Fibroblast of lung (primary cell): ENCODE results near the gene CFAP77. TPM values are rescaled to one million over a fixed set of nuclear protein-coding genes. Genes with fewer than 3 reads are reported as not detected.
A peak's percentile ranks its signal among the peaks of the same experiment; 100 is the strongest.

Experiments
- DNase-seq, 2 donors: peaks; one replicate each; pipeline versions ENCODE4 v3.0.0 to v3.0.0-alpha.2; 2010; ENCODE audit warnings: low read depth in 2 of 2
- H2AFZ ChIP-seq: 2 replicates; pipeline ENCODE4 v1.5.1; 2012; ENCODE audit warnings: low read length, control low read depth, inconsistent platforms
- H3K27ac ChIP-seq: 2 replicates; pipeline ENCODE4 v1.5.1; 2011; ENCODE audit warnings: low read length, control low read depth; ENCODE audit not compliant: insufficient read depth
- H3K27me3 ChIP-seq: 2 replicates; pipeline ENCODE4 v1.5.1; 2011; ENCODE audit warnings: mild to moderate bottlenecking, low read length; ENCODE audit not compliant: control insufficient read depth, insufficient read depth
- H3K36me3 ChIP-seq: 2 replicates; pipeline ENCODE4 v1.5.1; 2011; ENCODE audit warnings: low read length; ENCODE audit not compliant: control insufficient read depth, insufficient read depth
- H3K4me1 ChIP-seq: 2 replicates; pipeline ENCODE4 v1.5.1; 2011; ENCODE audit warnings: low read length; ENCODE audit not compliant: control insufficient read depth, insufficient read depth; ENCODE audit errors: extremely low read depth
- H3K4me2 ChIP-seq: 2 replicates; pipeline ENCODE4 v1.5.1; 2011; ENCODE audit warnings: low read length, control low read depth; ENCODE audit not compliant: insufficient read depth; ENCODE audit errors: extremely low read depth
- H3K4me3 ChIP-seq, 4 experiments: fragments of 200-600 bp in 1 of 4; sonication (generic) in 1 of 4; replicated peaks in 1 of 4; 2 replicates each; pipeline ENCODE4 v1.5.1; 2011 to 2016; ENCODE audit warnings: low read length in 4 of 4, low read depth in 3 of 4, mild to moderate bottlenecking in 3 of 4, control low read depth in 2 of 4, inconsistent platforms in 1 of 4, mixed read lengths in 1 of 4; ENCODE audit not compliant: insufficient read depth in 1 of 4; ENCODE audit errors: control extremely low read depth in 1 of 4
- H3K79me2 ChIP-seq: 2 replicates; pipeline ENCODE4 v1.5.1; 2012; ENCODE audit warnings: mild to moderate bottlenecking, low read length, inconsistent platforms; ENCODE audit not compliant: control insufficient read depth, insufficient read depth
- H3K9ac ChIP-seq: 2 replicates; pipeline ENCODE4 v1.5.1; 2011; ENCODE audit warnings: mild to moderate bottlenecking, low read length, control low read depth; ENCODE audit not compliant: insufficient read depth
- H3K9me3 ChIP-seq: 2 replicates; pipeline ENCODE4 v1.5.1; 2012; ENCODE audit warnings: low read depth, low read length; ENCODE audit not compliant: control insufficient read depth, insufficient read depth
- H4K20me1 ChIP-seq: 2 replicates; pipeline ENCODE4 v1.5.1; 2011; ENCODE audit warnings: low read length; ENCODE audit not compliant: control insufficient read depth, insufficient read depth; ENCODE audit errors: extremely low read depth
- CTCF ChIP-seq, 2 donors: IDR thresholded peaks in 1 of 2; conservative IDR thresholded peaks in 1 of 2; 1 replicate in 1 of 2; 2 replicates in 1 of 2; pipeline ENCODE4 v1.5.1; 2011 to 2012; ENCODE audit warnings: low read length in 2 of 2, control low read depth in 1 of 2, inconsistent platforms in 1 of 2, low read depth in 1 of 2, mild to moderate bottlenecking in 1 of 2
- EZH2 ChIP-seq: IDR thresholded peaks from 2 replicates; pipeline ENCODE4 v1.5.1; 2012; ENCODE audit warnings: low read length, control low read depth, mild to moderate bottlenecking; ENCODE audit errors: missing control alignments
- polyA plus RNA-seq, 2 donors: library from polyadenylated mRNA; depleted of rRNA in 1 of 2; stranded (reverse) in 1 of 2; unstranded in 1 of 2; fragments of >200 nt; gene quantifications; 2 replicates each; pipeline ENCODE4 v1.2.1, GENCODE V29; 2011 to 2012; ENCODE audit warnings: missing spikeins in 1 of 2
- total RNA-seq: library from RNA; depleted of rRNA; stranded (reverse); fragments of >200 nt; gene quantifications from 2 replicates; pipeline ENCODE4 v1.2.1, GENCODE V29; 2014

CFAP77 gene
- total and polyA plus RNA-seq, 2 donors (not counting 1 experiment from before 2014, with no cell fraction given): not detected

- Histone ChIP-seq H3K27me3 (peaks cover 26% of the 10 kb centered on the region), H3K4me2 (no peak overlapping the region)
These were observed 76.8 kb downstream of the CFAP77 start for GRCh38 chr9:132486706-132487350.

DNA sequence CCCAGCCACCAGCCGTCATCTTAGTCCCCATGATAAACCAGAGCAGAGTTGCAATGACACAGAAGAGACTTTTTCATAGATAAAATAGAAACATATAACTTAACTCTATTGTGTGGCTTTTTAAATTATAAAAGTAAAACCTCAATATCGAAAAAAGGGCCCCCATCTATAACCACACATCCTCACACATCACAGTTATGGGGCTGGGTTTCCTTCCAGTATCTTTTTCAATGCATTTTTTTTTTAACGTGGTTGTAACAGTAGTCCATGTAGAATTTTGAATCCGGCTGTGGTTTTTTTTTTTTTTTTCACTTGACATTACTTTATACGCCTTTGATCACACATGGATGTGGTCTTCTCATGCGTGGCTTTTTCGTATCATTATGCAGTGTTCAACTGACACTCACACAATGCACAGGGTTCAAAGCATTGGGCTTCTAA, 77.4 kb downstream of the CFAP77 start:
- Histone ChIP-seq H3K4me1 (no peaks in the 10 kb centered on the region), H3K27ac (no peak overlapping the region), H3K27me3 (peaks cover 26% of the 10 kb centered on the region), H3K4me2 (no peak overlapping the region), H3K4me3 (no peak overlapping the region), H3K9ac (no peak overlapping the region), H2AFZ (no peak overlapping the region), H3K36me3 (no peaks in the 10 kb centered on the region), H3K9me3 (no peaks in the 10 kb centered on the region), H3K79me2 (no peaks in the 10 kb centered on the region), H4K20me1 (no peaks in the 10 kb centered on the region)
- TF ChIP-seq CTCF (conservative IDR thresholded peaks at IDR 0.05 in 1 of 2, IDR thresholded peaks at IDR 0.05 in 1 of 2; ENCODE audit: low read depth in 1 of 2, low read length in 2 of 2) (no peak), EZH2 (no peak)
- DNase-seq: no peak

More at GRCh38 chr9:132486706-132487350, 76.8 kb downstream of the CFAP77 start:
- Histone ChIP-seq H3K27ac (no peak overlapping the region), H3K9me3 (no peaks in the 10 kb centered on the region), H3K4me1 (no peaks in the 10 kb centered on the region), H3K36me3 (no peaks in the 10 kb centered on the region), H2AFZ (no peak overlapping the region), H3K4me3 (no peak overlapping the region), H3K9ac (no peak overlapping the region), H4K20me1 (no peaks in the 10 kb centered on the region), H3K79me2 (no peaks in the 10 kb centered on the region)
- no peak for DNase-seq
- TF ChIP-seq CTCF (conservative IDR thresholded peaks at IDR 0.05 in 1 of 2, IDR thresholded peaks at IDR 0.05 in 1 of 2; ENCODE audit: low read depth in 1 of 2, low read length in 2 of 2) (no peak), EZH2 (no peak)

GRCh38 chr9:132487980-132488535, 78.0 kb downstream of the CFAP77 start:
- no peak for DNase-seq
- no peak overlapping the region for H3K9ac ChIP-seq
- H3K79me2 ChIP-seq: no peaks in the 10 kb centered on the region
- no peak for TF ChIP-seq CTCF (conservative IDR thresholded peaks at IDR 0.05 in 1 of 2, IDR thresholded peaks at IDR 0.05 in 1 of 2; ENCODE audit: low read depth in 1 of 2, low read length in 2 of 2)
- peak; percentile 44 for TF ChIP-seq EZH2
- H3K9me3 ChIP-seq: no peaks in the 10 kb centered on the region
- no peaks in the 10 kb centered on the region for H3K4me1 ChIP-seq
- no peak overlapping the region for H3K27ac ChIP-seq
- peaks cover 26% of the 10 kb centered on the region for H3K27me3 ChIP-seq
- no peak overlapping the region for H3K4me2 ChIP-seq
- H2AFZ ChIP-seq: no peak overlapping the region
- H3K4me3 ChIP-seq: no peak overlapping the region
- no peaks in the 10 kb centered on the region for H3K36me3 ChIP-seq
- no peaks in the 10 kb centered on the region for H4K20me1 ChIP-seq
